NCI-H1436 treated with DMSO at 0.1 percent for 48 hours (cell line): ENCODE results near the gene DAO.
"Not testable (repeated sequence)": the region's sequence is repeated elsewhere in the genome, so short reads cannot be mapped to it uniquely, and the experiment has no call there.

Experiments used
- DNase-seq: peaks from one replicate; lab custom pipeline; 2025; lab: John Stamatoyannopoulos, UW

The DAO gene

DNA sequence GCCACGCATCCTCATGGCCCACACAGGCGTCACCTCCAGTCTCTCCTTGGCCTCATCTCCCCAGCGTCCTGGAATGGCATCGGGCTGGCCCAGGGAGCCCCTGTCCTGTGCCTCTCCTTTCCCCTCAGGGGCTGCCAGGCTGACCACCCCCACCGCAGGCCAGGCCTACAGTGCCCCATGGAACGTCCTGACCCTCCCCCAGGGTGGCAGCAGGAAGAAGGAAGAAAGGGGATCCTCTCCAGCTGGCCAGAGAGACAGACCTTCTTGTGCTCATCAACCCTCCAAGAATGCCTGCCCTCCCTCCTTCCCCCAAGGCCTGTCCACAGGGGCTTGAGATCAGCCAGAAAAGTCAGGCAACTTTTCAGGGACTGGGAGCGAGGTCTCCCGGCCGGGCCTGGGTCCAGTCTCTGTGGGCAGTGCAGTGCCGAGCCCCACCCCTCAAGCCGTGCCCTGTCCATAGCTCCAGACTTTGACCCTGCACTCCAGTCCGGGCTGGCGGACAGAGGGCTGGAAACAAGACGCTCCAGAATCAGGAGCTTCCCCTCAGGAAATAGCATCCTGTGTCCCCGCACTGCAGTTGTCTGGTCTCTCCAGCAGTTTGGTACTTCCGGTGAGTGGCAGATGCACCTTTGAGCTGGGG is at the start of gene DAO:
Gene DAO, plus strand, starts transcription at position 478 of the 640 bp plus-strand sequence. CDS start 4,915 bp downstream, outside the sequence.
- no peak for DNase-seq

DNA sequence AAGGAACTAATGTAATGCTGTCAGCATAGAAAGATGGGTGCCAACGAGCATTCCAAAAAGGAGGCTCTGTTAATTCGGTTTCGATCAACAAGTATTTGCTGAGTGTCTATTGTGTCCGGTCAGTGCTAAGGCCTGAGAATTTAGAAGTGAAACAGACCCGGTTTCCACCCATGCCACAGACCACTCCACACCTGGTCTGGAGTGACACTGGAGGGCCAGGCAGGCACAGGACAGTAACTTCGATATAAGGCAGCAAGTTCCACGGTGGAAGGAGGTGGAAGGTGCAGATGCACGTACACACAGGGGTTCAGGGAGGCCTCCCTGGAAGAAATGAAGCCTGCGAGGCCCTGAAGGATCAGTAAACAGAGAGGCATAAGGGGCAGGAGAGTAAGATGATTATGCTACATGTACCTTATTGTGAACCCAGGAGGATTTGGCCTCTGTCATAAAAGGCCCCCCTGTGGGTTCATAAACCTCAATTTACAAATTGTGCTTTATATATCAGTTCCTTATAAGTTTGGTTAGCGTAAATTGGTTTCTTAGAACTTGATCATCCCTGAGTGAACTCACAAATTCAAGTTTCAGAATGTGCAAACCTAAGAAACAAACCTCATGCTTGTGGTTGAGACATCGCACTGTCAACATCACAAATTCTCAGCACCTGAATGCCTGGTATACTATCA is 48.4 kb upstream of the DAO start:
- no peak for DNase-seq

DNA sequence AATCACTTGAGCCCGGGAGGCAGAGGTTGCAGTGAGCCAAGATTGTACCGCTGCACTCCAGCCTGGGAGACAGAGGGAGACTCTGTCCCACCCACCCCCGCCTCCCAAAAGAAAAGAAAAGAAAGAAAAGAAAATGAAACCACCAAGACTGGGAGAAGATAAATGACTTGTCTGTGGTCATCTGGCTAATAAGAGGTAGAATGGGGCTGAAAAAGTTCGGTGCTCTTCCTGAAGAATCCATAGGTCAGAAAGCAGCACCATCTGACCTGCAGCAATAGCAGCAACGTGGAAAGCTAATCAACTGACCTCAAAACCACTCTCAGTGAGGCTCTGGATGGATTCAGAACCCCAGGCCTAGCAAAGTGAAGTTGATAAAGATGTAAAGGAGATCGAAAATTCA is 47.7 kb upstream of the DAO start:
- DNase-seq, result no peak

DNA sequence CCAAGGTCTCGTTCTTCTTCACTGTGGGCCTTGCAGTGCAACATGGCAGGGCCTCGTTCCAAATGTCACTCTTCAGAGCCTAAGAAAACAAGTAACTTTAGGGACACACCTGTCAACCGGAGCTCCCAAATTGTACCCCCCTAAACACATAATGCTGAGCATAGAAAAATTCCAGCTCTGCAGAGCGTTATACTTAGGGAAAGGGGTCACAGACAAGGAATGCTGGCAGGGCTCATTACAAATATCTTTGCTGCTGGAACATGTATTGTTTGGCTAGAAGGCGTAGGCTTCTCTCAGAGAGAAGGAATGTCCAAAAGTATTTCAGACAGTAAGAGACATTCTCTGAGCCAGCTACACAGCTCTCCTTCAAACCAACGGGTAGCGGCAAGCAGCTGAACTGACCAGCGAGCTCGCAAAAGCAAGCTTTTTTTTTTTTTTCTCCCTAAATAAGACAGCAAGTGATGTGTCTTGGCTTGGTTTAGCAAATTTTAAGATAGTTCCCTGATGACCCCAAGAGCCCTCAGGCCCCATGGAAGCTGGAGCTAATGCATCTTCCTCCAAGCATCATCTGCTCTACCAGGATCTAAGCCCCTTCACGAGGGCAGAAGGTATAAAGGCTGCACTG is 47.0 kb upstream of the DAO start:
- no peak for DNase-seq

DNA sequence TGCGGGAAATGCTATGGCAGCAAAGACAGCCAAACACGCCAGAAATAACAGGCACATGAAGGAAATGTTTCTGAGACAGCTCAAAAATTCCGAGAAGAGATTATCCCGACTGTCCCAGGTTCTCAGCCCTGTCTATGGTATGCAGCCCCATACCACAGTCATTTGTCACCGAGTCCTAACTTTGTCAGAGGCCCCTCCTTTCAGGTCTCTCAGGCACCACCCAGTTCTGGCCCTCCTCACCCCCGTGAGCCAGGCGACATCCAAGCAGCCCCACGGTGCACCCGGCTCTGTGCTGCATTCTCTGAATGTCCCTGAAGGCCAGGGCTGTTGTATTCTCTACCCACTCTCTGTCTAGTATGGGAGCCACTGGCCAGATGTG is 46.5 kb upstream of the DAO start:
- no peak for DNase-seq

DNA sequence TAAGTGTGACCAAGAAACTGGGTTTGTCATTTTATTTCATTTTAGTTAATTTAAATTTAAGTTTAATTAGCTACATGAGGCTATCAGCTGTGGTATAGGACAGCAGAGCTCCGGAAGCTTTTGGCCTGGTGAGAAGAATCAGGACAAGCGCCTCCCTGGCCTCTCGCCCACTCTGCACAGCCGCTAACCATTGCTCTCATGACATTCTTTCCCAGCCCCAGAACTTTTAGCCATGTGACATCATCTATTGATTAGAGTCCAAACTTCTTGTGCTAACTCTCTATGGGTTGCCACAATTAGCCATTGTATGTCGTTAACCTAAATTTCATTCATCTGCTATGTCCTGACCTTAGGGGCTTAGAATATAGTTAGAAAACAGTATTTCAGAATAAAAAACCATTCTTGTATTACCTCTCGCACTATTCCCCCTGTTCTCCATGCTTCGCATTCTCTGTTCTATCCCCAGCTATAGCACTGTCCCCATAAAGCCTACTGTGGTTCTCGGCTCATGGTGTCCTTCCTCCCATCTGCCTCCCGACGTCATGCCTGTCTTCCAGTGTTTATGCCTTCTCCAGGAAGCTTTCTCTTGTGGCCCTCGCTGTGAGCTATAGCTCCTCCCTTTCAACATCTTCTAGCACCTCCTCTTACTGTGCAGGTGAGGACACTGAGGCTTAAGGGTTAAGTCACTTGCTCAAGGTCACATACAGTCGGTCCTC is 46.0 kb upstream of the DAO start:
- DNase-seq, result no peak

DNA sequence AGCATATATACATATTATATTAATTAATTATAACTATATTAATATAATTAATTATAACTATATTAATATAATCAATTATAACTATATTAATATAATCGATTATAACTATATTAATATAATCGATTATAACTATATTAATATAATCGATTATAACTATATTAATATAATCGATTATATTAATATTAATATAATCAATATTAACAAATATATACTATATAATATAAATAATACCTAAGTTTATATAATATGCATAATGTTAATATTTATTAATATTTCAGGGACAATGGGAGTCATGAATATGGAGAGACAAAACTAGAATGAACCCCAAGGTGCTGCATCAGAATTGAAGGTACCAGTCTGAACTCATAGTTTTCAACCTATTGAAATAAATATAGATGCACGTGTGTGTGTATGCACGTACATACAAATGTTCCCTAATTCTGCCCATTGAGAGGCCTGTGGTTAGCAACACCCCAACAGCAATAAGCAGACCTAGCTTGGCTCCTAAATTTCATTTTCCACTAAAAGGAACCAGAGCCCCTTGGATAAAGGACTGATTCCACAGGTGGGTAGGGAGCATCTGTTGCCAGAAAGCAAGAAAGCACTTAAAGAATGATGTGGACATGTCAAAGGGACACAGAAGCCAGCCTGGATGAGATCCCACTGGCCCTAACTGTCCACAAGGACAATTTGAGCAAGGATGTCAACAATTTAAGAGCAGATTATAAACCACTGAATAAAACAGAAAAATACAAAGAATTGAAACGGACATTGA is 43.8 kb upstream of the DAO start:
- DNase-seq, result no peak

DNA sequence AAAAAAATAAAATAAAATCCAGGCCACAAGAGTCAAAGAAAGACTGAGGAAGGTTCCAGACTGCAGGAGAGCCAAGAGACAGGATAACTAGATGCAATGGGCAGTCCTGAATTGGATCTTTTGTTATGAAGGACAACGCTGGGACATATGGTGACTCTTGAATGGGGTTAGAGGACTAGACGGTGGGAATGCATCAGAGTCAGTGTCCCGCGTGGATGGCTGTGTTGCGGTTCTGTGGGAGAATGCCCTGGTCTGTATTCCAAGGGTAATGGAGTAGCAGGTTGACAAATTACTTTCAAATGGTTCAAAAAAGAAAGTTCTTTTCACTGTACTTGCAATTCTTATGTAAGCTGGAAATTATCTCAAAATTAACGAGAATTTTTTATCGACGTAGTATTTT is 42.7 kb upstream of the DAO start:
- no peak for DNase-seq

DNA sequence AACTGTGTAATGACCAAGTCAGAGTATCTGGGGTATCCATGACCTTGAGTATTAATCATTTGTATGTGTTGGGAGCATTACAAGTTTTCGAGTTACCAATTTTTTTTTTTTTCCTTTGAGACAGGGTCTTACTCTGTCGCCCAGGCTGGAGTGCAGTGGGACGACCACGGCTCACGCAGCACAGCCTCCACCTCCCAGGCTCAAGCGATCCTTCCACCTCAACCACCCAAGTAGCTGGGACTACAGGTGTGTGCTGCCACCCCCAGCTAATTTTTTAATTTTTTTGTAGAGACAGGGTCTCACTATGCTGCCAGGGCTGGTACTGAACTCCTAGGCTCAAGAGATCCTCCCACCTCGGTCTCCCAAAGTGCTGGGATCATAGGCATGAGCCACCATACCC is 42.2 kb upstream of the DAO start:
- DNase-seq, result no peak

DNA sequence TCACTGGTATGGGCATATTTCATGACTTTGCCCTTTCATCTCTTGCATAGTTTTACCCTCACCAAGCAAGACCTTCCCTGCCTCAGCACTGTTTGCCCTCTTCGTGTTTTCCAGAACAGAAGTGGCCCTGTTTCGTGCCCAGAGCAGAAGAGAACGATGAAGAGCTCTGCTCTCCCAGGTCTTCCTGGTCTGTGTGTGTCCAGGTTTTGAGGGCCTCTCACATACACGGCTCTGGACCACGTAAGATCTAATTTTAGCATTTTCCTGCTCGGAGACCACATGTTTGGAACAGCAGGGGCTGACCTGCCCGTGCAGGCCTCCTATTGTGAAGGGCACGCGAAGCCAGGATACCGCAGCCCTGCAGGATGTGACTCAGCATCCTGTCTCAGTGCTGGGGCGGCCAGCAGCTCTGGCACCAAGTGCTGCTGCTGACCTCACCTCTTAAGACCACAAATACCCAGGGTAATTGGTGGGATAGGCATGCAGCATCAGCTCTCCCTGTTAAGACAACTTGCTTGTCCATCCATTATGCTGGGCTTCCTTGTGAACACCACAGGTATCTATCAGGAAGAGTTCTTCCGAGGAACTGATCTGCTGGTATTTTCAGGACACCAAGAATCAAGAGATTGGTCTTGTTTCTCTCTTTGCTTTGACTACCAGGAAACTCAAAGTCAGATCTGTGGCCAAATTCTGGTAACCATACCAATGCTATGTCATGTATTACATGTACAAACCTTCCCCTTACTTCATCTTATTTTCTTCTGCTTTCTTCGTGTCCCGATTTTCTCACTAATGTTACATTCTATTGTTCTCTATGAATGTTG is 41.5 kb upstream of the DAO start:
- no peak for DNase-seq

DNA sequence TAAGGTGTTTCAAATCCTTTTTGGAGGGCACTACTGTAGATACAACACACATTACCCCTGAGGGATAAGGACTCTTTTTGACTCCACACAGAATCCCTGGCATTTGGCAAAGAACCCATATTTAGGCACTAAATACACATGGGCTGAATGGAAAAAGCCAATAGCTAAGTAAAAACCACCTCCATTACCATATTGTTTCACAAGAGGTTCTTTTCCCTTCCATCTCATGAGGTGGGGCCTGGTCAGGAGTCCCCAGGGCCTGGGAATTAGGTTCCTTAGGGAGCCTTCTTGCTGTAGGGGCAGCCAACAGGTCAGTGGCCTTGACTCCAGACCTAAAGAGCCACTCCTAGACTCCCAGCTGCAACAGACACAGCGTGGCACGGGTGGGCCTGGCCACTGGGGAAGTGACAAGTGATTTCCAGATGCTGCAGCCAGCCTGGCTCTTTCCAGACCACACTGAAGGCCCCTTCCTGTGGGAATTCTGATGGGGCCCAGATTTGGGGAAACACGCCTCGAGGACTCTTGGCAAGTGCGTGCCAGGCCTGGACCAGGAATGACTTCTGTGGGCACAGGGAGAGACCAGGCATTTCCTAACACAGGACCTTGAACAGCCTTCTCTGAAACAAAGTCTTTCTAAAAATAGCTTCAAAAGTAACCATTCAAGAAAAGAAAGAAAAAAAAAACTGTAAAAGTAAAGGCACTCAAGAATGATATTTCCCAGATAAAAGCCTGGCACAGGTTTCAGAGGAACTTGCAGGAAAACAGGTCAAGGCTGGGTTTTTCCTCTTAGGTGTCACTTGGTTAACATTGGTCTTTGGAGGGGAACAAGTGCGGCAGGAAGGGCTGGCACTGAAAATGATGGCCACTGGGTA is 40.6 kb upstream of the DAO start:
- DNase-seq, result no peak

DNA sequence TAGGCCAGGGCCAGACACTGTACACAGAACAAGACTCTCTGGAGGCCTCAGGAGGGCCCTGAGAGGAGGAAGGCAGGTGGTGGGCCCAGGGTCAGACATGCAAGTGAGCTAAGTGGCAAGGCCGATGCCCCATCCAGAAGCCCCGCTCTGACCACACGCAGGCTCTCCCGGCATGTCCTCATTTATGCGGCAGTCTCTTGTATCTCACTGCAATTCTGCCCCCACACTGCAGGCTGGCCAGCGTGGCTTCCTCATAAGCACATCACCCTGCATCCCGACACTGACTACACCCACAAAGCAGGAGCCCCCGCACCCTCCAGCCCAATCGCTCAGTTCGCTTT is 40.0 kb upstream of the DAO start:
- no peak for DNase-seq

DNA sequence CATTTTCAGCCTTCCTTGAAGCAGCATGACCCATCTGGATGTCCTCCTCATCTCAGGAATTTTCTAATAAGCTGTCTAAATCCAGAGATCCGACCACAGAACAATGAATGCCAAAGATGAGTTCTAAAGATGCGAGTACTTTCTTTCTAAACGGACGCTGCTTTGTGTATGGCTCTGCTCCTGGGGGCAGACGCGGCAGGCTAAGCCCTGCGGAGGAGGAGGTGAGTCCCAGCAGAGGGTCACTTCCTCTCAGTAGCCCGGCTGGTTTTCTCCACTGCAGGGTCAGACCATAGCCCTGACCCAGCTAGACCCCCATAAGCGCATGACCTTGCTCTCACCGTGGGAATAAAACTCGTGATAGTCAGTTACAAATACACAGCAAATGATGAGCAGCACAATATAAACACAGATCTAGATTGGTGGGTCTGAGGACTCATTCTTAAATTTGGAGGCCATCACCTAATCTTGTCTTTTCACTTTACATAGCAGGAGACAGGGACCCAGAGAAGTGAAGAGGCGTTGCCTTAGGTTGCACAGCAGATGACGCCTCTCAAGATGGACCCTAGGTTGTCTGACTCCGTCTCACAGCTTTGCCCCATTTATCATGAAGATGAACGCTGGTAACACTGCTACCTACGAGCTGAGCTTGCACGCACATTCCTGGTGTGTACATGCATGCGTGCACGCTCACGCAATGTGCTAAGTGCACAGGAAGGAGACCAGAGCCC is 39.1 kb upstream of the DAO start:
- DNase-seq, result no peak

DNA sequence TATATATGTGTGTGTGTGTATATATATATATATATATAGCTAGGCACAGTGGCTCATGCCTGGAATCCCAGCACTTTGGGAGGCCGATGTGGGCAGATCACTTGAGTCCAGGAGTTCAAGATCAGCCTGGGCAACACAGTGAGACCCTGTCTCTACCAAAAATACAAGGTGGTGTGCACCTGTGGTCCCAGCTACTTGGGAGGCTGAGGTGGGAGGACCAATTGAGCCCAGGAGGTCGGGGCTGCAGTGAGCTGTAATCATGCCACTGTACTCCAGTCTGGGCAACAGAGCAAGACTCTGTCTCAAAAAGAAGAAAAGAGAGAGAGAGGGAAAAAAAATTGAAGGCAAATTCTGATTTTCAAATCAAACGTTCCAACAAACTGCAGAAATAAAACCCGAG is 38.1 kb upstream of the DAO start:
- DNase-seq, result not testable (repeated sequence)

DNA sequence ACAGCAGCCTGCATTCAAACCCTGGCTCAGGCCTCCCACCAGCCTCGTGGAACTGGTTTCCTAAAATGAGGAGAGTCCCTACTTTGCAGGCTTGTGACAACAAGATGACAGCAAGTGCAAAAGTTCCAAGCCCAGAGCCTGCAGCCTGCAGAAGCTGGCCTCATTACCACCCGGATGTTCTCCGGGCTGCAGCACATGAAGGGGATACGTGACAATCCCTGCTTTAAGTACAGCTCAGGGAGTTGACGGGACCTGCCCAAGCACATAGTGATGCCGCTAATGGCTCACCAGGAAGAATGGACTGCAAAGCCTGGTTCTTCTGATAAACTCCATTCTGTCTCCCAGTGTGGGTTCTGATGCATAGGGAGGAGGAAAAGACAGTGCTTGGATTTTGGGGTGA is 37.5 kb upstream of the DAO start:
- no peak for DNase-seq

DNA sequence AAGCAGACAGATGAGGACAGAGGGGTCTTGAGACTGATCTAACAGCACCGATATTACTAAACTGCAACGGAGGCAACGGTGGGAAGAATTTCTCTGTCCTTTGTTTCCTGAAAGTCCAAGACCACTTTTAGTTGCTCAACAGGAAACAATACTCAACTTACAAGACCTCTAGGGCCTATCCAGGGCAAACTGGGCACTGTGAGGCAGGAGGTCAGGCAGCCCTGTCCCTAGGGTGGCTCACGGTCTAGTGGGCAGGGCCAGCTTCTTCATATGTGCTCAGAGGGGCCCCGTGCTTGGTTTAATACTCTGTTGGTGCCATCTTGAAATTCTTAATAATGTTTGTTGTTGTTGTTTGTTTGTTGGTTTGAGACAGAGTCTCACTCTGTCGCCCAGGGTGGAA is 36.7 kb upstream of the DAO start:
- DNase-seq, result no peak

DNA sequence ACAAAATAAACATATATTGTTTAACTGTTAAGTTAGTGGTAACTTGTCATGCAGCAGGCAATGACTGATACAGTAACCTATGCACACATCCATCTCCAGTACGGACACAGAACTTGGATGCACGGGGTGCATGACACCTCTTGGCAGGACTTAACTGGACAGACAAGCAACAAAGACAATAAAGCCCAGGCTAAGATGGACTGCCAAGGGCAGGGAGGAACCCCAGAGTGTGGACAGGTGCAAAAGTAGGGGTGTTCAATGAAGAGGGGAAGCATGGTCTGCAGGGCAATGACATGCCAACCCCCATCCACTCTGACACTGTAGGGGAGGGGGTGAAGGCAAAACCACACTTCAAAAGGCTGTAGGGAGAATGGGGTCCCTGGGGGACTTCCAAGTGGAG is 34.2 kb upstream of the DAO start:
- no peak for DNase-seq

DNA sequence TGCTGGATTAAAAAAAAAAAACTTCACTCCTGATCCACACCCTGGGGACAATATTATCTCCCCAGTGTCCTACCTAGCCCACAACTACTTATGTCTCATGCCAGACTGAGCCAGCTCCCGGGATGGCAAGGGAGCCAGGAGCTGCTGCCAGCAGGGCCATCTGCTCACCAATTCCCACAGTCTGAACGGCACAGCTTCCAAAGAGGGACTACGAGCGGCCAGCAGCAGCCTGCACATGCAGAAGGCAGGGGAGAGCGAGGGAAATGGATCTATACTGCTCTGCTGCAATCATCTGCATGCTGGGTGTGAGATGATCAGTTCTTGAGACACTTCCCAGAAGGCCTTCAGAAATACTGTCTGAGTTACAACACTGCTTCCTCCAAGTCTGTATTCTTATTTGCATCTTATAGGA is 33.6 kb upstream of the DAO start:
- no peak for DNase-seq

DNA sequence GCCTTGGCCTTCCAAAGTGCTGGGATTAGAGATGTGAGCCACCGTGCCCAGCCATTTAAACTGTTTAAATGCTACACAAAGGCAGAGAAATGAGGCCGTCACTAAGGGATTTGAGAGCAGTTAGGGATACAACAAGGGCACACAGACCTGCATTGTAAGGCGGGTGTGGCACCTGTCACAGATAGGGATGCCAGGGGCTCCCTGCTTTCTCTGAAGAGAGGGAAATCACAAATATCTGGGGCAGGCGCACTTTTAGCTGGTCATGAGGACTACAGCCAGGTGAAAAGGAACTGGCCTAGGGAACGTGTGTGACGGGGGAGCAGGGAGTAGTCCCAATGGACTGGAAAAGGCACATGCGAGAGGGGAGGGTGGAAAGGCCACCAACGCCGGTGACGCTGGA is 32.2 kb upstream of the DAO start:
- DNase-seq, result no peak

DNA sequence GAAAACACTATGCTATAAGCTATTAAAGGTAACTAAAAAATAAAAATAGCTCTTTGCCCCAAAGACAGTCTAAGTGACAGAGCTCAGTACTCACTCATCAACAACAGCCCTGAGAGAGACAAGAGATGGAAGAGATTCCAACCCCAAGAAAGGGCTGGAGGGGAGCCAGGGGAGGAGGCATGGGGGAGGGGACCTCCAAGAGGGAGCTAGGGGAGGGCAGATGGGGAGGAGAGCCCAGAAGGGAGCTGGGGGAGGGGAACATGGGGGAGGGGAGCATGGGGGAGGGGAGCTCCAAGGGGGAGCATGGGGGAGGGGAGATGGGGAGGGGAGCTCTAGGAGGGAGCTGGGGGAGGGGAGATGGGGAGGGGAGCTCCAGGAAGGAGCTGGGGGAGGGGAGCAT is 30.2 kb upstream of the DAO start:
- DNase-seq, result no peak
